GM12892 (cell line): ENCODE measurements around the gene CCNL2.

Experiments used
- POLR2A ChIP-seq: IDR thresholded peaks from 2 replicates; pipeline ENCODE4 v1.6.1; 2011; ENCODE audit warnings: low read depth, low read length, control low read depth
- POLR2AphosphoS5 ChIP-seq: IDR thresholded peaks from 2 replicates; pipeline ENCODE4 v1.6.1; 2011; ENCODE audit warnings: low read depth, low read length, control low read depth

- TF ChIP-seq POLR2A (peak; percentile 20; the same call in 1 of the 2 replicates), POLR2AphosphoS5 (no peak)
Measured at GRCh38 chr1:1371746-1372711, 27.1 kb downstream of the CCNL2 start.
